Forelimb muscle (tissue), 1 donor: ENCODE measurements around the gene MROH2A. TPM values are rescaled to one million over a fixed set of nuclear protein-coding genes. Genes with fewer than 3 reads are reported as not detected.

Experiments used
- DNase-seq: peaks from one replicate; pipeline ENCODE4 v3.0.0-alpha.2; 2013; ENCODE audit warnings: low read depth
- polyA plus RNA-seq: library from polyadenylated mRNA; unstranded; fragments of 120-200 nt; gene quantifications from one replicate; pipeline ENCODE4 v1.2.1, GENCODE V29; 2013; ENCODE audit not compliant: insufficient read length

Gene MROH2A
- polyA plus RNA-seq, 1 donor, result not detected

- DNase-seq, result no peak
Measured at GRCh38 chr2:233799087-233799665, 21.0 kb downstream of the MROH2A start.

- DNase-seq, result no peak
Measured at GRCh38 chr2:233799716-233800115, 21.6 kb downstream of the MROH2A start.

GRCh38 chr2:233800208-233800607 lies 22.1 kb downstream of the MROH2A start:
- DNase-seq, result no peak

- DNase-seq, result no peak
Measured at GRCh38 chr2:233801357-233802131, 23.4 kb downstream of the MROH2A start.

- DNase-seq, result no peak
Measured at GRCh38 chr2:233802132-233802815, 24.1 kb downstream of the MROH2A start.

- DNase-seq, result no peak
Measured at GRCh38 chr2:233803292-233803911, 25.3 kb downstream of the MROH2A start.

GRCh38 chr2:233803994-233804393 lies 25.9 kb downstream of the MROH2A start:
- DNase-seq, result no peak

- DNase-seq, result no peak
Measured at GRCh38 chr2:233807215-233807865, 29.2 kb downstream of the MROH2A start.

- DNase-seq, result no peak
Measured at GRCh38 chr2:233807966-233808935, 30.1 kb downstream of the MROH2A start.

GRCh38 chr2:233810385-233810784 lies 32.3 kb downstream of the MROH2A start:
- no peak for DNase-seq

- no peak for DNase-seq
Measured at GRCh38 chr2:233811087-233811486, 33.0 kb downstream of the MROH2A start.

- DNase-seq, result no peak
Measured at GRCh38 chr2:233811732-233812131, 33.6 kb downstream of the MROH2A start.

- DNase-seq, result no peak
Measured at GRCh38 chr2:233813236-233814055, 35.3 kb downstream of the MROH2A start.

GRCh38 chr2:233814056-233814835 lies 36.1 kb downstream of the MROH2A start:
- no peak for DNase-seq

GRCh38 chr2:233815861-233816260 lies 37.7 kb downstream of the MROH2A start:
- DNase-seq, result no peak

- no peak for DNase-seq
Measured at GRCh38 chr2:233816334-233816733, 38.2 kb downstream of the MROH2A start.

- DNase-seq, result no peak
Measured at GRCh38 chr2:233816771-233817170, 38.6 kb downstream of the MROH2A start.

GRCh38 chr2:233817361-233817911 lies 39.3 kb downstream of the MROH2A start:
- no peak for DNase-seq
